GM12878 (cell line): ENCODE measurements around the gene RBBP5. TPM values are rescaled to one million over a fixed set of nuclear protein-coding genes. Genes with fewer than 3 reads are reported as not detected.

Source experiments
- ATAC-seq: fragments of 200-7000 bp; cut with Tn5 transposase; 3 replicates; pipeline ENCODE4 v1.9.1; 2020; ENCODE audit warnings: mild to moderate bottlenecking, moderate library complexity
- BruUV-seq: library from RNA; stranded (reverse); fragments of 400-500 nt; replicated peaks from 2 replicates; lab custom pipeline; 2021; lab: Mats Ljungman, UMichigan
- CTCF ChIA-PET: fragments of 300-600 bp; sonication (Branson Sonifier 250); formaldehyde crosslinking; extraction: SDS; loops from one replicate; lab custom pipeline; 2021; ENCODE audit warnings: inconsistent platforms; lab: Yijun Ruan, JAX
- POLR2A ChIA-PET: fragments of 350-600 bp; formaldehyde crosslinking; extraction: SDS; loops from one replicate; lab custom pipeline; 2021; ENCODE audit warnings: inconsistent platforms; lab: Charles Lee
- RAD21 ChIA-PET: fragments of 300-600 bp; sonication (Branson Sonifier 250); formaldehyde crosslinking; loops from one replicate; lab custom pipeline; 2023; ENCODE audit warnings: antibody characterized with exemption; ENCODE audit not compliant: unreplicated experiment; lab: Charles Lee
- SMC1A ChIA-PET: fragments of 300-600 bp; sonication (Branson Sonifier 250); formaldehyde crosslinking; loops from one replicate; lab custom pipeline; 2023; ENCODE audit not compliant: unreplicated experiment, uncharacterized antibody; lab: Charles Lee
- DNase-seq: peaks from one replicate; pipeline ENCODE4 v3.0.0-alpha.2; 2011; ENCODE audit warnings: low read depth, low spot score
- FAIRE-seq: peaks from 3 replicates; lab custom pipeline; 2011; peaks lifted over from hg19 to GRCh38; lab: Jason Lieb, UNC
- H2AFZ ChIP-seq: 2 replicates; pipeline ENCODE4 v1.6.0; 2011; ENCODE audit warnings: low read depth, low read length, control low read depth; ENCODE audit not compliant: control insufficient read depth
- H3K27ac ChIP-seq: 2 replicates; pipeline ENCODE4 v1.5.1; 2011; ENCODE audit warnings: control low read depth; ENCODE audit not compliant: control insufficient read depth, insufficient read depth
- H3K27me3 ChIP-seq, 2 experiments: replicated peaks in 1 of 2; 2 replicates each; pipeline versions ENCODE4 v1.6.0 to v1.6.1; 2011; ENCODE audit warnings: low read length in 1 of 2; ENCODE audit not compliant: control insufficient read depth in 2 of 2, insufficient read depth in 2 of 2
- H3K36me3 ChIP-seq, 2 experiments: 2 replicates each; pipeline ENCODE4 v1.5.1; 2011; ENCODE audit warnings: low read length in 1 of 2; ENCODE audit not compliant: control insufficient read depth in 2 of 2, insufficient read depth in 2 of 2
- H3K4me1 ChIP-seq: 2 replicates; pipeline ENCODE4 v1.6.1; 2011; ENCODE audit warnings: mild to moderate bottlenecking, low read length, moderate library complexity, mixed read lengths; ENCODE audit not compliant: control insufficient read depth, insufficient read depth
- H3K4me2 ChIP-seq: 2 replicates; pipeline ENCODE4 v1.6.0; 2011; ENCODE audit warnings: control low read depth; ENCODE audit not compliant: control insufficient read depth, insufficient read depth
- H3K4me3 ChIP-seq: fragments of 200-600 bp; sonication (generic); 2 replicates; pipeline ENCODE4 v1.5.1; 2016
- H3K79me2 ChIP-seq: 2 replicates; pipeline ENCODE4 v1.6.0; 2011; ENCODE audit warnings: low read length; ENCODE audit not compliant: control insufficient read depth, insufficient read depth
- H3K9ac ChIP-seq: 2 replicates; pipeline ENCODE4 v1.8.0; 2011; ENCODE audit warnings: low read length, control low read depth, mixed read lengths; ENCODE audit not compliant: control insufficient read depth, insufficient read depth
- H3K9me3 ChIP-seq: replicated peaks from 3 replicates; pipeline ENCODE4 v1.5.1; 2011; ENCODE audit warnings: mild to moderate bottlenecking, low read length; ENCODE audit not compliant: control insufficient read depth, insufficient read depth
- H4K20me1 ChIP-seq: 2 replicates; pipeline ENCODE4 v1.6.0; 2011; ENCODE audit not compliant: control insufficient read depth, insufficient read depth
- ATF7 ChIP-seq: fragments of 450-650 bp; IDR thresholded peaks from 2 replicates; pipeline ENCODE4 v1.6.1; 2016; ENCODE audit warnings: low read depth, mild to moderate bottlenecking
- BACH1 ChIP-seq: fragments of 450-650 bp; IDR thresholded peaks from 2 replicates; pipeline ENCODE4 v1.6.1; 2017; ENCODE audit warnings: mild to moderate bottlenecking, borderline replicate concordance
- ETV6 ChIP-seq, 2 experiments: fragments of 450-650 bp in 1 of 2; IDR thresholded peaks in 1 of 2; conservative IDR thresholded peaks in 1 of 2; 2 replicates each; pipeline ENCODE4 v1.6.1; 2014; ENCODE audit warnings: antibody characterized with exemption in 1 of 2, borderline replicate concordance in 1 of 2, low read depth in 1 of 2, mild to moderate bottlenecking in 1 of 2, moderate library complexity in 1 of 2
- HDAC2 ChIP-seq: fragments of 200-600 bp; sonication (generic); IDR thresholded peaks from 2 replicates; pipeline ENCODE4 v1.6.1; 2017
- MEF2B ChIP-seq: fragments of 450-650 bp; IDR thresholded peaks from 2 replicates; pipeline ENCODE4 v1.6.1; 2018; ENCODE audit warnings: mild to moderate bottlenecking, moderate library complexity; ENCODE audit not compliant: partially characterized antibody, poor library complexity, severe bottlenecking
- MYC ChIP-seq: IDR thresholded peaks from 2 replicates; pipeline ENCODE4 v1.6.1; 2011; ENCODE audit warnings: mild to moderate bottlenecking, low read length, moderate library complexity, inconsistent platforms; ENCODE audit not compliant: insufficient read depth, insufficient replicate concordance, insufficient read length, severe bottlenecking
- NBN ChIP-seq: fragments of 450-650 bp; IDR thresholded peaks from 2 replicates; pipeline ENCODE4 v1.6.1; 2016
- PAX8 ChIP-seq: fragments of 450-650 bp; IDR thresholded peaks from 2 replicates; pipeline ENCODE4 v1.6.1; 2017; ENCODE audit warnings: mild to moderate bottlenecking, moderate library complexity
- PML ChIP-seq: IDR thresholded peaks from 2 replicates; pipeline ENCODE4 v1.6.1; 2012; ENCODE audit warnings: low read length, inconsistent platforms
- POU2F2 ChIP-seq: IDR thresholded peaks from 3 replicates; pipeline ENCODE4 v1.6.1; 2011; ENCODE audit warnings: low read depth, mild to moderate bottlenecking, low read length, borderline replicate concordance
- RFX5 ChIP-seq: IDR thresholded peaks from 2 replicates; pipeline ENCODE4 v1.6.1; 2011; ENCODE audit warnings: low read depth, low read length, improper control_type of control experiment
- SPI1 ChIP-seq: IDR thresholded peaks from 2 replicates; pipeline ENCODE4 v1.6.1; 2011; ENCODE audit warnings: low read depth, mild to moderate bottlenecking, low read length, moderate library complexity, borderline replicate concordance; ENCODE audit not compliant: insufficient read depth
- WGBS: methylation state at CpG from one replicate; pipeline ENCODE4 v1.1.6; 2016; ENCODE audit warnings: low lambda C conversion rate; ENCODE audit not compliant: insufficient replicate concordance, insufficient coverage; ENCODE audit errors: missing lambda C conversion rate; 5-methylcytosine and 5-hydroxymethylcytosine counted together
- in situ Hi-C: fragments of 300-500 bp; cut with MboI; formaldehyde crosslinking; loops from 9 replicates; pipeline ENCODE4 v1.14.3; 2018; ENCODE audit warnings: mixed read lengths
- intact Hi-C: fragments of 100-400 bp; cut with micrococcal nuclease; formaldehyde crosslinking; loops from one replicate; pipeline ENCODE4 v1.14.2; 2022; ENCODE audit not compliant: unreplicated experiment
- polyA plus RNA-seq, 11 experiments: library from polyadenylated mRNA; depleted of rRNA in 4 of 11; unstranded in 6 of 11; stranded (reverse) in 5 of 11; fragments of >200 nt; fragmentation: Nextera tagmentation in 4 of 11; fragmentation: Illumina TruSeq in 1 of 11; extraction: Ambion mirVana in 4 of 11; extraction: Trizol in 1 of 11; gene quantifications; 1 replicate in 1 of 11; 2 replicates in 10 of 11; pipeline versions ENCODE4 v1.2.1 to v1.2.3, GENCODE V29; 2011 to 2016; ENCODE audit warnings: inconsistent platforms in 2 of 11, missing spikeins in 2 of 11, low read depth in 1 of 11
- total RNA-seq, 4 experiments: library from RNA; depleted of rRNA in 3 of 4; stranded (reverse); fragments of >200 nt in 3 of 4; fragmentation: Illumina TruSeq in 1 of 4; extraction: Trizol in 1 of 4; gene quantifications; 2 replicates each; pipeline versions ENCODE4 v1.2.1 to v1.2.3, GENCODE V29; 2013 to 2021
- TF ChIP-seq, protein P1 (sequence below): IDR thresholded peaks from 2 replicates; pipeline ENCODE4 v1.6.1; 2011; ENCODE audit warnings: mild to moderate bottlenecking, low read depth, low read length, moderate library complexity; ENCODE audit not compliant: insufficient replicate concordance
- TF ChIP-seq, protein P2 (sequence below): IDR thresholded peaks from 2 replicates; pipeline ENCODE4 v1.6.1; 2011; ENCODE audit warnings: borderline replicate concordance, low read depth, mild to moderate bottlenecking, moderate library complexity, low read length; ENCODE audit not compliant: insufficient read depth, poor library complexity, severe bottlenecking
- TF ChIP-seq, protein P3 (sequence below): fragments of 450-650 bp; IDR thresholded peaks from 2 replicates; pipeline ENCODE4 v1.6.1; 2017; ENCODE audit warnings: mild to moderate bottlenecking
- TF ChIP-seq, protein P4 (sequence below): fragments of 450-650 bp; IDR thresholded peaks from 2 replicates; pipeline ENCODE4 v1.6.1; 2017; ENCODE audit warnings: low read depth, mild to moderate bottlenecking, moderate library complexity

The RBBP5 gene
- total and polyA plus RNA-seq, 10 of the 15 experiments (the other 5 are each of a cell fraction or from before 2014, with no cell fraction given): 10.0 to 20.6 (median 14.8) TPM

DNA sequence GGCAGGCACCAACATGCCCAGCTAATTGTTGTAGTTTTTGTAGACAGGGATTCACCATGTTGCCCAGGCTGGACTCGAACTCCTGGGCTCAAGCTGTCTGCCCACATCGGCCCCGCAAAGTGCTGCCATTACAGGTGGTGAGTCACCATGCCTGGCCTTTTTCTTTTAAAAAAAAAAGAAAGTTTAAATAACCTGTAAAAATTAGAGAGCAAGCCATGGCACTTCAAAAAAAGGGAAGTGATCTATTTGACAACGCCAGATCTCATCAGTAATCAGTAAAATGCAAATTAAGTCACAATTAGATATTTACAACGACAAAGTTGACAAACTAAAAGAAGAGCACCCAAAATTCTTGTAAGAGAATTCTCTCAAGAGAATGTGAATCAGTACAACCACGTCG lies 2.9 kb upstream of the RBBP5 start (continued):
- TF ChIP-seq NBN (no peak; the same call in 1 of the 2 replicates), SPI1 (peak; percentile 93), MYC (no peak), BACH1 (no peak), ATF7 (peak; percentile 45; the same call in 1 of the 2 replicates), ETV6 (conservative IDR thresholded peaks at IDR 0.05 in 1 of 2, IDR thresholded peaks at IDR 0.05 in 1 of 2; ENCODE audit: borderline replicate concordance in 1 of 2, low read depth in 1 of 2) (no peak), POU2F2 (0 out of 3 replicates have a peak, but pooled peaks have one; percentile 78)
- TF ChIP-seq, protein P1, sequence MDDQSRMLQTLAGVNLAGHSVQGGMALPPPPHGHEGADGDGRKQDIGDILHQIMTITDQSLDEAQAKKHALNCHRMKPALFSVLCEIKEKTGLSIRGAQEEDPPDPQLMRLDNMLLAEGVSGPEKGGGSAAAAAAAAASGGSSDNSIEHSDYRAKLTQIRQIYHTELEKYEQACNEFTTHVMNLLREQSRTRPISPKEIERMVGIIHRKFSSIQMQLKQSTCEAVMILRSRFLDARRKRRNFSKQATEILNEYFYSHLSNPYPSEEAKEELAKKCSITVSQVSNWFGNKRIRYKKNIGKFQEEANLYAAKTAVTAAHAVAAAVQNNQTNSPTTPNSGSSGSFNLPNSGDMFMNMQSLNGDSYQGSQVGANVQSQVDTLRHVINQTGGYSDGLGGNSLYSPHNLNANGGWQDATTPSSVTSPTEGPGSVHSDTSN: no peak
- TF ChIP-seq, protein P2, sequence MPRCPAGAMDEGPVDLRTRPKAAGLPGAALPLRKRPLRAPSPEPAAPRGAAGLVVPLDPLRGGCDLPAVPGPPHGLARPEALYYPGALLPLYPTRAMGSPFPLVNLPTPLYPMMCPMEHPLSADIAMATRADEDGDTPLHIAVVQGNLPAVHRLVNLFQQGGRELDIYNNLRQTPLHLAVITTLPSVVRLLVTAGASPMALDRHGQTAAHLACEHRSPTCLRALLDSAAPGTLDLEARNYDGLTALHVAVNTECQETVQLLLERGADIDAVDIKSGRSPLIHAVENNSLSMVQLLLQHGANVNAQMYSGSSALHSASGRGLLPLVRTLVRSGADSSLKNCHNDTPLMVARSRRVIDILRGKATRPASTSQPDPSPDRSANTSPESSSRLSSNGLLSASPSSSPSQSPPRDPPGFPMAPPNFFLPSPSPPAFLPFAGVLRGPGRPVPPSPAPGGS: no peak

DNA sequence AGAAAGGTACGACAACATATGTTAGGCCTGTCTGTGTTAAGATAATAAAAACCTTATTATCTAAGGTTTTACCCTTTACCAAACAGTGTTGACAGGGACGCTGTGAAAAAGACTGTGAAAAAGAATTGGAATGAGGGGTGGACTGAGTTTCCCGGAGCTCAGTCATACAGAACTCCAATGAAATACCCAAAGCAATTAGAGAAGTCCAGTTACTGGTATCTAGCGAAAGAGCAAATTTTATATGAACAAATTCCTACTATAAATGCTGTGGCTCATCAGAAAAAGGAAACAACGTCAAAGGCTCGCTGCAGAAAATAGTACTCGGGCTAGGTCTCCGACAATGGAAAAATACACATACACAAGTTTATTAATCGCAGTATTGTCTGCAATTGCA lies 708 bp upstream of the RBBP5 start:
- in situ Hi-C loops (no loop called here), intact Hi-C loops (loop anchor here (1.0 to 5.0 kb wide), 2 partner anchors 90 to 164 kb away; partner anchors contain the start of gene DSTYK)
- Histone ChIP-seq H3K4me2 (peak overlapping the region; percentile 55), H3K79me2 (peaks cover 32% of the 10 kb centered on the region), H3K4me3 (peak overlapping the region; percentile 68), H3K9me3 (no peaks in the 10 kb centered on the region), H3K36me3 (no peaks in the 10 kb centered on the region), H4K20me1 (no peaks in the 10 kb centered on the region), H3K4me1 (no peaks in the 10 kb centered on the region; the same call in 1 of the 2 replicates), H3K27ac (peak overlapping the region; percentile 99), H3K27me3 (no peaks in the 10 kb centered on the region), H3K9ac (peak overlapping the region; percentile 91), H2AFZ (peak overlapping the region; percentile 98)
- no peak for DNase-seq
- RAD21 ChIA-PET: interaction anchor here (1.0 to 2.1 kb wide), 4 partner anchors 19 to 131 kb away, joined by 3 to 6 read pairs (median 6); no protein-coding TSS in a partner anchor
- BruUV-seq: TSS peak; percentile 83
- CTCF ChIA-PET: interaction anchor here (0.7 to 11.3 kb wide), 12 partner anchors 8 to 316 kb away, joined by 3 to 88 read pairs (median 6); no protein-coding TSS in a partner anchor
- SMC1A ChIA-PET: interaction anchor here (0.7 to 4.5 kb wide), 9 partner anchors 18 to 607 kb away, joined by 3 to 24 read pairs (median 4); partner anchors contain the start of gene MDM4
- no peak for ATAC-seq
- under 1% methylated on average over 9 of the region's 9 CpGs for WGBS
- POLR2A ChIA-PET: interaction anchor here (1.2 kb wide), 2 partner anchors 13 to 27 kb away, joined by 3 to 5 read pairs; no protein-coding TSS in a partner anchor
- FAIRE-seq: no peak
- TF ChIP-seq PAX8: 0 out of 2 replicates have a peak, but pooled peaks have one; percentile 34
- no peak for TF ChIP-seq HDAC2
- no peak for TF ChIP-seq RFX5
- peak; percentile 7 for TF ChIP-seq MEF2B
- TF ChIP-seq, protein P3, sequence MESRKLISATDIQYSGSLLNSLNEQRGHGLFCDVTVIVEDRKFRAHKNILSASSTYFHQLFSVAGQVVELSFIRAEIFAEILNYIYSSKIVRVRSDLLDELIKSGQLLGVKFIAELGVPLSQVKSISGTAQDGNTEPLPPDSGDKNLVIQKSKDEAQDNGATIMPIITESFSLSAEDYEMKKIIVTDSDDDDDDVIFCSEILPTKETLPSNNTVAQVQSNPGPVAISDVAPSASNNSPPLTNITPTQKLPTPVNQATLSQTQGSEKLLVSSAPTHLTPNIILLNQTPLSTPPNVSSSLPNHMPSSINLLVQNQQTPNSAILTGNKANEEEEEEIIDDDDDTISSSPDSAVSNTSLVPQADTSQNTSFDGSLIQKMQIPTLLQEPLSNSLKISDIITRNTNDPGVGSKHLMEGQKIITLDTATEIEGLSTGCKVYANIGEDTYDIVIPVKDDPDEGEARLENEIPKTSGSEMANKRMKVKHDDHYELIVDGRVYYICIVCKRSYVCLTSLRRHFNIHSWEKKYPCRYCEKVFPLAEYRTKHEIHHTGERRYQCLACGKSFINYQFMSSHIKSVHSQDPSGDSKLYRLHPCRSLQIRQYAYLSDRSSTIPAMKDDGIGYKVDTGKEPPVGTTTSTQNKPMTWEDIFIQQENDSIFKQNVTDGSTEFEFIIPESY: no peak
- TF ChIP-seq, protein P4, sequence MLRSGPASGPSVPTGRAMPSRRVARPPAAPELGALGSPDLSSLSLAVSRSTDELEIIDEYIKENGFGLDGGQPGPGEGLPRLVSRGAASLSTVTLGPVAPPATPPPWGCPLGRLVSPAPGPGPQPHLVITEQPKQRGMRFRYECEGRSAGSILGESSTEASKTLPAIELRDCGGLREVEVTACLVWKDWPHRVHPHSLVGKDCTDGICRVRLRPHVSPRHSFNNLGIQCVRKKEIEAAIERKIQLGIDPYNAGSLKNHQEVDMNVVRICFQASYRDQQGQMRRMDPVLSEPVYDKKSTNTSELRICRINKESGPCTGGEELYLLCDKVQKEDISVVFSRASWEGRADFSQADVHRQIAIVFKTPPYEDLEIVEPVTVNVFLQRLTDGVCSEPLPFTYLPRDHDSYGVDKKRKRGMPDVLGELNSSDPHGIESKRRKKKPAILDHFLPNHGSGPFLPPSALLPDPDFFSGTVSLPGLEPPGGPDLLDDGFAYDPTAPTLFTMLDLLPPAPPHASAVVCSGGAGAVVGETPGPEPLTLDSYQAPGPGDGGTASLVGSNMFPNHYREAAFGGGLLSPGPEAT: no peak
- no peak for TF ChIP-seq PML
